HT-29 (cell line): ENCODE results near the gene SMG7. TPM values are rescaled to one million over a fixed set of nuclear protein-coding genes. Genes with fewer than 3 reads are reported as not detected.
A peak's percentile ranks its signal among the peaks of the same experiment; 100 is the strongest.

Experiments
- DNase-seq: peaks from one replicate; pipeline ENCODE4 v3.0.0-alpha.2; 2015; ENCODE audit warnings: low spot score
- total RNA-seq: library from RNA; depleted of rRNA; stranded (reverse); fragments of >200 nt; shearing (Covaris generic); gene quantifications from 2 replicates; pipeline ENCODE4 v1.2.3, GENCODE V29; 2014

Gene SMG7
- total RNA-seq, 1 experiment from 2014 or later, result 20.7 TPM

- DNase-seq, result no peak
Observed at GRCh38 chr1:183512450-183512849, 40.2 kb downstream of the SMG7 start.

DNA sequence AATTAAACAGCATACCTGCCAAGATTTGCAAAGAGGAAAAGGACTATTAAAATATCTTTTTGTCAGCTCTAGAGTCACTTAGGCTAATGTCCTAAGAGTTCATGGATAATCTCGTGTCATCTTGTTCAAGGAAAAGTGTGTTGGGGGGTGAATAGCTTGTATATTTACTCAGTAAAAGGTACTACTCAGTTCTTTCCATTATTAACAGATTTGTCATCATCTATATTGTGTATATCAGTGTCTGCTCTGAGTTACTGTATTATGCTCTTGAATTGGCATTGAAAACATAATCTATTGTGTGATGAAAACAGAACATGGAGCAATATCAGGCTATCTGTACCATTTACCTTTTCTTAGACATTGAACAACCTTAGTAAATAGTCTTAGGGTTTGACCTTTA, 41.9 kb downstream of the SMG7 start:
- no peak for DNase-seq

GRCh38 chr1:183515002-183515689, 42.8 kb downstream of the SMG7 start:
- DNase-seq, result peak; percentile 25

GRCh38 chr1:183516725-183517124, 44.4 kb downstream of the SMG7 start:
- no peak for DNase-seq

DNA sequence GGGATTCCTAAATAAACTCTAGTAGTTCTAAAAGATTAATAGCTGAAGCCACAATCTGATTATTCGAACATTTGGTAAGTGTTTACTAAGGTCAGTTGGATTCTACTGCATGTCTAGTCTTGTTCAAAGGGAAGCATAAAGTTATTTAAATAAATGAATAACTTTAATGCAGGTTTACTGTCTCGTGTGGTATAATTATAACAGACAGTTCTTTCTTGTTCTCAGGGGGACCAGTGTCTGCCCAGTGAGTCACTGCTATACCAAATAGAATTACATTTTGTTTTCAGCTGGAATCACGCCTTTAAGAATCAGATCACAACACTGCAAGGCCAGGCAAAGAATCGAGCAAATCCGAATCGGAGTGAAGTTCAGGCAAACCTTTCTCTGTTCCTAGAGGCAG, 45.1 kb downstream of the SMG7 start:
- no peak for DNase-seq

DNA sequence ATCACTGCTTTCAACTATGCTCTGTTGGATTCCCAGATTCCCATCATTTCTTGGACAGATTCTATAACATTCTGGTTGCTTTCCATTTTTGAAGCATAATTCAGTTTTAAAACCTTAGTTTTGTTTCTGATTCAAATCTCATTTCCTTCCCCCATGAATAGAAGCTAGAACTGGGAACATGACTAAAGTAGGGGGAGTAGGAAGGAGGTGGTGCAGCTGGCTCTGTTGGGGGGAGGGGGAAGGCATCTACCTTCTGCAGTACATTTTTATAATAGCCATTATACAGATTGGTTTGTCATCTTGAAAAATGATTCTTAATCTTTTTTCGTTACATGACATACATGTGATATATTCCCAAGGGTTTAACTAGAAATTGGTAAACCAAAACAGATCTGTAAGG, 48.1 kb downstream of the SMG7 start:
- no peak for DNase-seq

GRCh38 chr1:183522104-183522503, 49.8 kb downstream of the SMG7 start:
- DNase-seq, result no peak

DNA sequence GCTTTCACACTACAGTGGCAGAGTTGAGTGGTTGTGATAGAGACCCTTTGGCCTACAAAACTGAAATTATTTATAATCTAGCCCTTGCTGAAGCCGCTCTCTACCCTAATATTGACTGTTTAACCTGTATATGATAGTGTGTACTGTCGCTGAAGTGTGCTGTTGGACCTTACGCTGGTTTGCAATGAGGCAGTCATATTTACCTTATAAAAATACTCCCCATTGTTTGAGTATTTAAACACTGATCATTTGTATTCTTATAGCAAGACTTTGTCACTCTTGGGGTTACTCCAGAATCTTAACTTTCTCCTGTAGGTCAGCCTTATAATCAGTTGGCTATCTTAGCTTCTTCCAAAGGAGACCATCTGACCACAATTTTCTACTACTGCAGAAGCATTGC, 56.3 kb downstream of the SMG7 start:
- DNase-seq, result no peak

DNA sequence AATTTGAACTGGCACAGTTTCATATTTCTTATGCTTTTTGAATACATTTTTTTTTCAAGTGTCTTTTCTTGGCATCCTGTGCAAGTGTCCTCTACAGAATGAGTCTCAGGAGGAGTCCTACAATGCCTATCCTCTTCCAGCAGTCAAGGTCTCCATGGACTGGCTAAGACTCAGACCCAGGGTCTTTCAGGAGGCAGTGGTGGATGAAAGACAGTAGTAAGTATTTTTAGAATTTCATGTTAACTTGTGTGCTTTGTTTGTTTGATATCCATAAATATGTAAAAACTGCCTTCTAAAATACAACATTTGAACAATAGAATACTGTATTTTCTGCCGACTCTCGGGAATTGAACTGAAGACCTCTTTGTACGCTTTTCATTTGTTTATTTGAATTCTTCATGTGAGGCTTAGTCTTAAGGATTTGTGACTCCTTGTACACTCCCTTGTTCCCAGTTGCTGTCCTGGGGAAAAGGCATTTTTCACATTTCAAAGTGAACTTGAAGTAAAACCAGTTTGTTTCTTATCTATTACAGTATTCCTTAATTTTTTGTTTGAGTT, 61.4 kb downstream of the SMG7 start:
- no peak for DNase-seq

DNA sequence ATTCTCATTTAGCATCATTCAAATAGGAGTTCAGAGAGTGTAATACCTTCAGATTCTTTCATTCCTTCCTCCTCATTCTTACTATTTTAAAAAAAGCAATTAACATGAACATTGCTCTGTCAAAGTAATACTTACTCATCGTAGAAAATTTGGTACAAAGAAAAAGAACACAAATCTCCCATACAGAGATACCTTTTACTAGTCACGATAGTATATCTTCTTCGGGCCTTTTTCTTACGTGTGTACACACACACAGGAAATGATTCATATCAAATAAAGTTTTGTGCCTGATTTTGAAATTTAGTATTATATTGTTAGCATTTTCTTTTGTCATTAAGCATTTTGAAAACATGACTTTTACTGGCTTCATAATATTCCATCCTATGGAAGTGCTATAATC, 65.1 kb downstream of the SMG7 start:
- no peak for DNase-seq

DNA sequence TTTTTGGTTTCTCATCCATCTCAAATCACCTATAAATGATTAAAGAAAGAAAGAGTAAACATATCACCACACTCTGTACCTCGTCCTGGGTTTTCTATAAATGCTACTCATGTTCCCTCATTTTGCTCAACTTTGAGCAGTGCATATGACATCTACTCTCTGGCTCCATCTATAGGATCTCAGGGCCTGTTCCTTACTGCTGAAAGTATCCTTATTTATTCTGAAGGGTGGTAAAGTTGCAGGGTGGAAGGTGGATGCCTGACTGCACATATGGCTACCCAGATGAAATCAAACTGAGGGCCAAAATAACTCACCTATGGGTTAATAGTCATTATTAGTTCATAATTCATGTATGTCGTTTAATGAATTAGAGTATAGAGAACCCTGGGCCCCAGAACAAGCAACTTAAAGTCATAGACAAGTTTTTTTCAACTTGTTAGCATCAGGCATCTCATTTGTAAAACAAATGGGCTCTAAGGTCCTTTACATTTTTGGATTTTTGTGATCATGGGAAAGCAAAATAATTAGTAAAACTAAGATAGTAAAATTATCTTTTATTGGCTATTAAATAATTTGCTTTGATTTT, 71.4 kb downstream of the SMG7 start:
- peak; percentile 72 for DNase-seq

DNA sequence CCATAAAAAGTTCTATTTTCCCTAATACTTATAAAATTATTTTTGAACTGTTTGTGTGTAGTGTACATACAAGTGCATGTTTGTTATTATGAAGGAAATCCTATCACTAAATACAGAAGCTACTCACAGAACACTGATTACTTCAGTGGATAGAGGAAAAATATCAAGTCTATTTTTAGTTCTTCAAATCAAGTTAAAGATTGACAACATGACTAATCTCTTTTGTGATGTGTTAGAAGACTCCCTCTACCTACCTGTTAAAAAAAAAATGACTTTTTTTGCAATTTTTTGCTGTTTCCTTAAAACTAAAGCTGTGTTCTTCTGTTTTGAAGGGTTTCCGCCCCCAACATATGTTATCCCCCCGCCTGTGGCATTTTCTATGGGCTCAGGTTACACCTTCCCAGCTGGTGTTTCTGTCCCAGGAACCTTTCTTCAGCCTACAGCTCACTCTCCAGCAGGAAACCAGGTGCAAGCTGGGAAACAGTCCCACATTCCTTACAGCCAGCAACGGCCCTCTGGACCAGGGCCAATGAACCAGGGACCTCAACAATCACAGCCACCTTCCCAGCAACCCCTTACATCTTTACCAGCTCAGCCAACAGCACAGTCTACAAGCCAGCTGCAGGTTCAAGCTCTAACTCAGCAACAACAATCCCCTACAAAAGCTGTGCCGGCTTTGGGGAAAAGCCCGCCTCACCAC, 72.4 kb downstream of the SMG7 start:
- DNase-seq, result peak; percentile 34

GRCh38 chr1:183546427-183546826, 74.1 kb downstream of the SMG7 start:
- DNase-seq, result no peak

- no peak for DNase-seq
Observed at GRCh38 chr1:183548116-183548515, 75.8 kb downstream of the SMG7 start.

DNA sequence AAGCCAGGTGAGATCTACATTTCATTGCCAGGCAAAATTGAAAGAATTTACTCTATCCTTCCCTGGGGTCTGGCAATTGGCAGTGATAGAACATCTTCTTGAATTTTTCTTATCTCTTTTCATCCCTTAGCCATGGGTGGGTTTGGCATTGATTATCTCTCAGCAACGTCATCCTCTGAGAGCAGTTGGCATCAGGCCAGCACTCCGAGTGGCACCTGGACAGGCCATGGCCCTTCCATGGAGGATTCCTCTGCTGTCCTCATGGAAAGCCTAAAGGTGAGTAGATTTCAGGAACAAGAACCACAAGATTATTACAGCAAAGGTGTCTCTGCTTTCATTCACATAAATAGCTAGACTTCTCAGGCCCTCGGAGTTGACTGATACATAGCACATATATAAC, 78.6 kb downstream of the SMG7 start:
- DNase-seq, result no peak

DNA sequence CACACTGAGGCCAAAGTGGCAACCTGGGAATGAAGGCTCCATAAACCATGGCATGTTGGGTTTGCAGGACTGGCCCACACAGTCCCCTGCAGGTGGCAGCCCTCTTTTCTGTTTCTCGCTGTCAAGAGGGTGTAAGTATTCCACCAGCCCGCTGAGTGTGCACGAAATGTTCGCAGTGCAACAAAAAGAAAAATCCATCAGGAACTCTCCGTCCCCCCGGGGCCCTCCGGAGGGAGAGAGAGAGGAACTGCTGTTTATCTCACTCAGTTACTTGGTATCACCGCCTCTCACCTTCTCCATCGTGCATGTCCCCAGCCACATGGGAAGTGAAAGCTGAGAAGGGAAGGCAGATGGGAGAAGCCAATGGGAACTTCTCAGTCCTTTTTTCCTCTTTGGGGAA, 79.6 kb downstream of the SMG7 start:
- no peak for DNase-seq

- DNase-seq, result no peak
Observed at GRCh38 chr1:183552441-183552840, 80.1 kb downstream of the SMG7 start.

- DNase-seq, result no peak
Observed at GRCh38 chr1:183552891-183553290, 80.6 kb downstream of the SMG7 start.

GRCh38 chr1:183553331-183553730, 81.0 kb downstream of the SMG7 start:
- DNase-seq, result no peak

DNA sequence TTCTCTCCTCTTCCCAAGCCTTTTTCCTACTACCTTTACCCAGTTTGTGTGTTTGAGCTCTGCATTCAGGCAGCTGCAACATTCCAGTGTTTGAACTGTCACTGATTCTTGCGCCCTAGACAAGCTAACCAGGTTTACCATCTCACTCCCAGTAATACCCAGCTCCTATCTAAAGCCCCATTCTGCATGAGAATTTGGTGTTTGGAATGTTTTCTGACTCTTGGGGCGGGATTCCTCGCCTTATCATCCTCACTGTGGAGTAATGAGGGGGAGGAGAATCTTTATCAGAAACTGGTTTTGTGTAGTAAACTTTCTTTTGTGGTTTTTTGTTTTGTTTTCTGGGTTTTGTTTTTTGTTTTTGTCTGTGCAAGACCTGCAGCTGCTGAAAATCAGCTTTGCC, 81.5 kb downstream of the SMG7 start:
- DNase-seq, result no peak

DNA sequence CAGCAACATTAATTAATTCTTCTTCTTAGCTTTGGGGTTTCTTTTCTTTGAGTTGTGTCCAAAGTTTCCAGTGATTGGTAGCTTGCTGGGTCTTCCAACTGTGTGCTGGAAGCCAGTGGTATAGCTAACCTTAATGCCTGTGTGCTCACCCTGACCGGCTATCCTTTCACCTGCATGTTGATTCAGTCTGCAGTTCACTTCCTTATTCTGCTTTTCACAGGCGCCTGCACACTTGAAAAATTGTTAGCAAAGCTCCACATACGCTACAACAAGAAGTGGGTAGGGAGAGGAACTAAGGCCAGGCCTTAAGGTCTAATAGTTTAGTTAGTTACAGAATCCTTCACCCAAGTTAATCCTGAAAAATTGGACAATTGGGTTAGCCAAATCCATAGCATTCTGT, 82.3 kb downstream of the SMG7 start:
- no peak for DNase-seq

DNA sequence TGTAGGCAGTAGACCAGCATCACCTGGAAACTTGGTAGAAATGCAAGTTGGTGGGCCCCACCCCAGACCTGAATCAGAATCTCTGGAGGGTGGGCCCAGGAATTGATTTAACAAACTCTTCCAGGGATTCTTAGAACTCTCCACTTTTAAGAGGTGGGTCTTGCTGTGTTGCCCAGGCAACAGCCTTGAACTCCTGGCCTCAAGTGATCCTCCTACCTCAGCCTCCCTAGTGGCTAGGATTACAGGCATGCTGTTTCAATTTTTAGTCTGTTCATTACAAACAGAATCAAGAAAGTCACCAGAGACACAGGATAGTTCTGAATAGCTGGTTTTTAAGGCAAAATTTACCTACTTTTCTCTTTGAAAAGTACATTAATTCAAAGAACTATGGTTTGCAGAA, 86.8 kb downstream of the SMG7 start:
- DNase-seq, result no peak

GRCh38 chr1:183562701-183563100, 90.4 kb downstream of the SMG7 start:
- no peak for DNase-seq
